Tibial nerve (tissue), 4 donors: Measurements from ENCODE around the gene SLC4A1AP. TPM values are rescaled to one million over a fixed set of nuclear protein-coding genes. Genes with fewer than 3 reads are reported as not detected.

Experiments
- DNase-seq, 2 donors: peaks; one replicate each; pipeline ENCODE4 v3.0.0-alpha.2; 2019; ENCODE audit warnings: low spot score in 2 of 2
- H3K27ac ChIP-seq, 4 donors: fragments of 200-600 bp; sonication (generic) in 3 of 4; one replicate each; pipeline ENCODE4 v1.5.1; 2017 to 2019; ENCODE audit warnings: mild to moderate bottlenecking in 1 of 4
- H3K27me3 ChIP-seq, 2 donors: fragments of 200-600 bp; sonication (generic) in 1 of 2; one replicate each; pipeline versions ENCODE4 v1.5.1 to v1.6.0; 2017 to 2019
- H3K36me3 ChIP-seq, 3 donors: fragments of 200-600 bp; sonication (generic); one replicate each; pipeline ENCODE4 v1.5.1; 2018 to 2019
- H3K4me1 ChIP-seq, 4 donors: fragments of 200-600 bp; sonication (generic) in 3 of 4; one replicate each; pipeline ENCODE4 v1.5.1; 2017 to 2019
- H3K4me3 ChIP-seq, 4 donors: fragments of 200-600 bp; sonication (generic) in 3 of 4; one replicate each; pipeline ENCODE4 v1.5.1; 2017 to 2019; ENCODE audit warnings: mild to moderate bottlenecking in 1 of 4, moderate library complexity in 1 of 4
- H3K9me3 ChIP-seq, 4 donors: fragments of 200-600 bp; sonication (generic) in 3 of 4; one replicate each; pipeline ENCODE4 v1.5.1; 2017 to 2019
- EP300 ChIP-seq, 2 donors: sonication (generic); formaldehyde crosslinking; IDR thresholded peaks; one replicate each; pipeline ENCODE4 v1.6.1; 2017; ENCODE audit warnings: antibody characterized with exemption in 2 of 2, mild to moderate bottlenecking in 1 of 2
- POLR2A ChIP-seq, 2 donors: fragments of 450-650 bp; IDR thresholded peaks; one replicate each; pipeline ENCODE4 v1.6.1; 2017; ENCODE audit warnings: antibody characterized with exemption in 2 of 2, mild to moderate bottlenecking in 2 of 2, moderate library complexity in 2 of 2
- WGBS, 2 donors: methylation state at CpG; one replicate each; pipeline ENCODE4 v1.1.5; 2018; 5-methylcytosine and 5-hydroxymethylcytosine counted together
- total RNA-seq, 4 donors: library from RNA; depleted of rRNA; stranded (reverse); fragments of >200 nt; gene quantifications; one replicate each; pipeline ENCODE4 v1.1.0, GENCODE V29; 2016
- TF ChIP-seq, protein P1 (sequence below), 5 experiments: fragments of 200-600 bp in 3 of 5; fragments of 450-650 bp in 2 of 5; sonication (generic) in 3 of 5; IDR thresholded peaks; one replicate each; pipeline ENCODE4 v1.5.1; 2016 to 2019; ENCODE audit warnings: antibody characterized with exemption in 5 of 5, mild to moderate bottlenecking in 3 of 5, moderate library complexity in 2 of 5

Gene SLC4A1AP
- total RNA-seq, 4 donors from 2014 or later, result 22.9 to 31.2 (median 28.6) TPM

DNA sequence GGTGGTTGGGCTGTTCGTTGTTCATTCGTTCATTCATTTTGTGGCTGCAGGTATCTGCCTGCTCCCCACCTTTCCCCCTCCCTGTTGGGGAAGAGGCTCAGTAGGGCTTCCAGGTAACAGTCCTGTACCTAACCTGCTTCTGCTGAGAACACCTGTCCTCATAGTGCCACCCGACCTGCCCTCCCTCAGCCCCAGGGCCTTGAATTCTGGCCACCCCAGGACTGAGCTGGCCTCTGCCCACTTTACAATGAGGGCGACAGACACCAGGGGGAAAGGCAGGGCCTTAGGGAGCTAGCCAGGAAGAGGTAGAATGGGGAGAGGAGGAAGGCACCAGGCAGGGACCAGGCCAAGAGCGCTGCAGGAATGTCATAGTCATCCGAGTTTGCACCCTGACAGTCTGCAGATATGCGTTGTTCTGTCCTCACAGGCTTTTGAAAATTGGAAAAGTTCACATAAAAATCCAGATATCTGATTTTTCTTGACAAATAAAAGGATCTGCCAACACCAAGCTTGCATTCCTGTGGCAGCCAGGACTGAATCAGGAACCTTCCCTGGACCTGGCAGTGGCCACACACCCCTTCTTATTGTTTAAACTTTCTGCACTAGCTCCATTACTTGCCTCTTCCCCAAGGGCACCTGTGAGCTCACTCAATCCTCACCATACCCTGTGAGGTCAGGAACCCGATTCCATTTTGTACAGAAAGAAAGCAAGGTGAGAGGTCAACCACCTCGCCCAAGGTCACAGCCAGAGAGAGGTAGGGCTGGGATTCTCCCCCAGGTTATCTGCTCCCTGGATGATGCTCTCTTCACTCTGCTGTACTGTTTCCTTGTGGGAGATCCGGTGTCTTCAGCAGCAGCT, 72.6 kb downstream of the SLC4A1AP start:
- H3K4me3 ChIP-seq, result peak overlapping the region in 1 of 4 donors; percentile 54
- WGBS, 2 donors, result 91 to 92% methylated on average over 10 of the region's 10 CpGs

GRCh38 chr2:27736890-27737204, 73.2 kb downstream of the SLC4A1AP start:
- DNase-seq, result no peak
- TF ChIP-seq POLR2A (IDR thresholded peaks at IDR 0.05), result no peak
- TF ChIP-seq, protein P1, sequence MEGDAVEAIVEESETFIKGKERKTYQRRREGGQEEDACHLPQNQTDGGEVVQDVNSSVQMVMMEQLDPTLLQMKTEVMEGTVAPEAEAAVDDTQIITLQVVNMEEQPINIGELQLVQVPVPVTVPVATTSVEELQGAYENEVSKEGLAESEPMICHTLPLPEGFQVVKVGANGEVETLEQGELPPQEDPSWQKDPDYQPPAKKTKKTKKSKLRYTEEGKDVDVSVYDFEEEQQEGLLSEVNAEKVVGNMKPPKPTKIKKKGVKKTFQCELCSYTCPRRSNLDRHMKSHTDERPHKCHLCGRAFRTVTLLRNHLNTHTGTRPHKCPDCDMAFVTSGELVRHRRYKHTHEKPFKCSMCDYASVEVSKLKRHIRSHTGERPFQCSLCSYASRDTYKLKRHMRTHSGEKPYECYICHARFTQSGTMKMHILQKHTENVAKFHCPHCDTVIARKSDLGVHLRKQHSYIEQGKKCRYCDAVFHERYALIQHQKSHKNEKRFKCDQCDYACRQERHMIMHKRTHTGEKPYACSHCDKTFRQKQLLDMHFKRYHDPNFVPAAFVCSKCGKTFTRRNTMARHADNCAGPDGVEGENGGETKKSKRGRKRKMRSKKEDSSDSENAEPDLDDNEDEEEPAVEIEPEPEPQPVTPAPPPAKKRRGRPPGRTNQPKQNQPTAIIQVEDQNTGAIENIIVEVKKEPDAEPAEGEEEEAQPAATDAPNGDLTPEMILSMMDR (IDR thresholded peaks at IDR 0.05), result no peak
- TF ChIP-seq EP300 (IDR thresholded peaks at IDR 0.05), result no peak

More for the DNA sequence above, 72.6 kb downstream of the SLC4A1AP start:
- Histone ChIP-seq H3K4me1 (peaks cover 0 to 28% (median 12%) of the 10 kb centered on the region in 4 donors), H3K36me3 (no peaks in the 10 kb centered on the region), H3K27ac (peak overlapping the region; percentile 6 to 88 (median 84)), H3K9me3 (peaks cover 0 to 3% (median 0%) of the 10 kb centered on the region in 4 donors), H3K27me3 (no peaks in the 10 kb centered on the region)
- DNase-seq, result no peak
- TF ChIP-seq EP300 (IDR thresholded peaks at IDR 0.05) (no peak), POLR2A (IDR thresholded peaks at IDR 0.05) (no peak)
- TF ChIP-seq, protein P1 (IDR thresholded peaks at IDR 0.05), result no peak

DNA sequence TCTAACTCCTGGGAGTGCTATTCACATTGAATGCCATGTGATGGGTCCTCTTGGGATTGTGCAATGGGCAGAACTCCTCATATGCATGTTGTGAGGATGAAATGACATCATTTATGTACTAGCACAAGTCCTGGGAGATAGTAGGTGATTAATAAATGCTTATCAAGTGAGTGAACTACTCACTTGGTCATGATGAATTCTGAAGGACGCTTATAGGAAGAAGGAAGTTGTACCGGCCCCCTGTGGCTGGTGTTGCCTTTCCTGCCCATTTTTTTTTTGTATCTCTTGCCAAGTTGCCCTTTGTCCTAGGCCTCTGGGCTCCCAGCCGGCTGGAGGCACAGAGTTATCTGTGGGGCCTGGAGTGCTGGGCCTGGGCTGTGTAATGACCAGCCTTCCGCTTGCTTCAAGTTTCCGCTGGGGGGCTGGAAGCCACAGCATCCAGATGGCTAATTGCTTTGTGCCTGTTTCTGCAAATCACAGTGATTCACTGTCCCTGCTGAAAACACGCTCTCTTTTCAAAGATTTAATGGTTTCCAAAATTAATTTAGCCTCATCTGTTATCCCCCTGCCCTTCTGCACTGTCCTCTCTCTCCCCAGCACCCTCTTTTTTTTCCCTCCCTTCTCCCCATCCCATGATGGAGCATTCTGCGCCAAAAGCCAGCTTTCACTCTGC, 74.1 kb downstream of the SLC4A1AP start:
- Histone ChIP-seq H3K27me3 (no peaks in the 10 kb centered on the region), H3K4me3 (no peak overlapping the region), H3K4me1 (peaks cover 0 to 28% (median 12%) of the 10 kb centered on the region in 4 donors), H3K9me3 (peaks cover 0 to 3% (median 0%) of the 10 kb centered on the region in 4 donors), H3K27ac (peak overlapping the region in 3 of 4 donors; percentile 2 to 30 (median 8)), H3K36me3 (no peaks in the 10 kb centered on the region)
- TF ChIP-seq POLR2A (IDR thresholded peaks at IDR 0.05) (no peak), EP300 (IDR thresholded peaks at IDR 0.05) (peak in 1 of 2 donors; percentile 33)
- TF ChIP-seq, protein P1 (IDR thresholded peaks at IDR 0.05), result no peak
- 60 to 67% methylated on average over 7 of the region's 7 CpGs for WGBS, 2 donors
- DNase-seq, result no peak

More at GRCh38 chr2:27736890-27737204, 73.2 kb downstream of the SLC4A1AP start:
- peaks cover 0 to 28% (median 12%) of the 10 kb centered on the region in 4 donors for H3K4me1 ChIP-seq
- H3K4me3 ChIP-seq, result no peak overlapping the region
- whole genome bisulfite sequencing, 2 donors, result 95 to 97% methylated on average over 6 of the region's 6 CpGs
- H3K9me3 ChIP-seq, result peaks cover 0 to 3% (median 0%) of the 10 kb centered on the region in 4 donors
- no peaks in the 10 kb centered on the region for H3K36me3 ChIP-seq
- peak overlapping the region in 3 of 4 donors; percentile 8 to 88 (median 84) for H3K27ac ChIP-seq
- no peaks in the 10 kb centered on the region for H3K27me3 ChIP-seq

DNA sequence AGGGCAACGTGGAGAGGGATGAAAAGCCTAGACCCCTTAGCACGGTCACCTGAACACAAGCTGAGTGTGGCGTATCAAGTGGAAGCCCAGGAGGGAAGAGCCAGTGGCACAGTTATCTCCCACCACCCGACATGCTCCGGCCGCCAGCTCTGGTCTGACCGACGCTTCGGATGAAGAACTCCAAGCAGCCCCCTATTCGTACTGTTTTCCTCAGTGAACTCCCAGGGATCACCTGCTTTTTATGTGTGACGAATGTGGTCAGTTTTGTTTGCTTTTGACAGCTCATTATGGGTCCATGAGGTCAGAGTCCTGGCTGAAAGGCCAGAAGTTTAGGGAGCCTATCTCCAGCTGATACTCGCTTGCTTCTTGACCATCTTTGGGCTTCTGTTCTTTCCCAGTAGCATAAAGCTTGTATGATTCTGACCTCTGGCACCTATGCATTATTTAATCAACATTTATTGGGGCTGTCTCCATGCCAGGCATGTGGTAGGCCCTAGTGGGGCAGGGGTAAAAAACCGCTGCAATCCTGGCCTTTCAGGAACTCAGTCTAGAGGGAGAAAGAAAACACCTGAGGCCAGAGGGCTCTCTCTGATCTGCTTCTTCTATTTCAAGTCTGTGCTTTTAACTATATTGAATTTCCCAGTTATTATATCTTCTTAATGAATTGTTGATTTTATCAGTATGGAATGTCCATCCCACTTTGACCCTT, 74.8 kb downstream of the SLC4A1AP start:
- H3K36me3 ChIP-seq, result no peaks in the 10 kb centered on the region
- peaks cover 0 to 3% (median 0%) of the 10 kb centered on the region in 4 donors for H3K9me3 ChIP-seq
- H3K27ac ChIP-seq, result peak overlapping the region in 1 of 4 donors; percentile 30
- DNase-seq, result no peak
- WGBS, 2 donors, result 87 to 90% methylated on average over 13 of the region's 13 CpGs
- no peak overlapping the region for H3K4me3 ChIP-seq
- H3K27me3 ChIP-seq, result no peaks in the 10 kb centered on the region
- TF ChIP-seq, protein P1 (IDR thresholded peaks at IDR 0.05), result no peak
- no peak for TF ChIP-seq EP300 (IDR thresholded peaks at IDR 0.05)
- no peak for TF ChIP-seq POLR2A (IDR thresholded peaks at IDR 0.05)
- H3K4me1 ChIP-seq, result peaks cover 0 to 28% (median 12%) of the 10 kb centered on the region in 4 donors
